Ascending aorta (tissue), 2 donors: ENCODE data around the gene ADAMTSL2. TPM values are rescaled to one million over a fixed set of nuclear protein-coding genes. Genes with fewer than 3 reads are reported as not detected.

ENCODE experiments used
- DNase-seq, 2 donors: peaks; one replicate each; pipeline ENCODE4 v3.0.0-alpha.2; 2019; ENCODE audit warnings: low spot score in 2 of 2
- H3K27ac ChIP-seq, 2 donors: fragments of 200-600 bp; sonication (generic); one replicate each; pipeline ENCODE4 v1.5.1; 2016 to 2017; ENCODE audit warnings: mild to moderate bottlenecking in 1 of 2
- H3K27me3 ChIP-seq: fragments of 200-600 bp; sonication (generic); one replicate; pipeline ENCODE4 v1.5.1; 2017
- H3K36me3 ChIP-seq, 2 donors: fragments of 200-600 bp; sonication (generic); one replicate each; pipeline ENCODE4 v1.5.1; 2016
- H3K4me1 ChIP-seq, 2 donors: fragments of 200-600 bp; sonication (generic); one replicate each; pipeline ENCODE4 v1.5.1; 2016 to 2017; ENCODE audit warnings: mild to moderate bottlenecking in 1 of 2
- H3K4me3 ChIP-seq, 2 donors: fragments of 200-600 bp; sonication (generic); one replicate each; pipeline ENCODE4 v1.5.1; 2016 to 2017; ENCODE audit warnings: mild to moderate bottlenecking in 1 of 2
- H3K9me3 ChIP-seq, 2 donors: fragments of 200-600 bp; sonication (generic); one replicate each; pipeline ENCODE4 v1.5.1; 2016
- CTCF ChIP-seq, 3 experiments: fragments of 200-600 bp in 2 of 3; fragments of 450-650 bp in 1 of 3; sonication (generic) in 2 of 3; IDR thresholded peaks; one replicate each; pipeline ENCODE4 v1.5.1; 2016 to 2019; ENCODE audit warnings: antibody characterized with exemption in 3 of 3, mild to moderate bottlenecking in 1 of 3, moderate library complexity in 1 of 3
- intact Hi-C: fragments of 100-400 bp; cut with DNase I; formaldehyde crosslinking; loops from one replicate; pipeline ENCODE4 v1.15.1; 2023
- total RNA-seq: library from RNA; depleted of rRNA; stranded (reverse); fragments of >200 nt; gene quantifications from one replicate; pipeline ENCODE4 v1.1.0, GENCODE V29; 2016

Gene ADAMTSL2
- total RNA-seq, 1 donor from 2014 or later, result 3.4 TPM

GRCh38 chr9:133520121-133520835 lies 14.2 kb upstream of the ADAMTSL2 start:
- Histone ChIP-seq H3K4me3 (no peak overlapping the region), H3K27ac (no peak overlapping the region), H3K27me3 (no peaks in the 10 kb centered on the region), H3K9me3 (no peaks in the 10 kb centered on the region), H3K4me1 (no peaks in the 10 kb centered on the region), H3K36me3 (no peaks in the 10 kb centered on the region)
- intact Hi-C loops, result no loop called here
- no peak for DNase-seq
- no peak for TF ChIP-seq CTCF (IDR thresholded peaks at IDR 0.05)

GRCh38 chr9:133521122-133522072 lies 13.1 kb upstream of the ADAMTSL2 start:
- Histone ChIP-seq H3K27me3 (no peaks in the 10 kb centered on the region), H3K4me1 (no peaks in the 10 kb centered on the region), H3K9me3 (no peaks in the 10 kb centered on the region), H3K36me3 (no peaks in the 10 kb centered on the region), H3K4me3 (no peak overlapping the region), H3K27ac (no peak overlapping the region)
- intact Hi-C loops, result no loop called here
- no peak for DNase-seq
- TF ChIP-seq CTCF (IDR thresholded peaks at IDR 0.05), result no peak

GRCh38 chr9:133522073-133522910 lies 12.2 kb upstream of the ADAMTSL2 start:
- no peak for DNase-seq
- Histone ChIP-seq H3K27me3 (no peaks in the 10 kb centered on the region), H3K9me3 (no peaks in the 10 kb centered on the region), H3K27ac (no peak overlapping the region), H3K36me3 (no peaks in the 10 kb centered on the region), H3K4me1 (peaks cover 3 to 5% of the 10 kb centered on the region in 2 donors), H3K4me3 (no peak overlapping the region)
- intact Hi-C loops, result no loop called here
- no peak for TF ChIP-seq CTCF (IDR thresholded peaks at IDR 0.05)

GRCh38 chr9:133523106-133523505 lies 11.4 kb upstream of the ADAMTSL2 start:
- Histone ChIP-seq H3K27me3 (no peaks in the 10 kb centered on the region), H3K9me3 (no peaks in the 10 kb centered on the region), H3K36me3 (no peaks in the 10 kb centered on the region), H3K27ac (no peak overlapping the region), H3K4me1 (peaks cover 4 to 13% of the 10 kb centered on the region in 2 donors), H3K4me3 (no peak overlapping the region)
- intact Hi-C loops, result no loop called here
- DNase-seq, result no peak
- TF ChIP-seq CTCF (IDR thresholded peaks at IDR 0.05), result no peak

GRCh38 chr9:133524146-133524545 lies 10.4 kb upstream of the ADAMTSL2 start:
- no peak for TF ChIP-seq CTCF (IDR thresholded peaks at IDR 0.05)
- Histone ChIP-seq H3K4me3 (no peak overlapping the region), H3K27me3 (no peaks in the 10 kb centered on the region), H3K4me1 (peaks cover 4 to 15% of the 10 kb centered on the region in 2 donors), H3K27ac (no peak overlapping the region), H3K36me3 (no peaks in the 10 kb centered on the region), H3K9me3 (no peaks in the 10 kb centered on the region)
- no peak for DNase-seq
- intact Hi-C loops, result no loop called here
